WTC11 (cell line): ENCODE results near the gene LMOD3.

ENCODE experiments used
- ATF1 ChIP-seq: sonication (generic); formaldehyde crosslinking; IDR thresholded peaks from 2 replicates; pipeline ENCODE4 v1.8.1; 2023; ENCODE audit warnings: mild to moderate bottlenecking, moderate library complexity, missing genetic modification reagents
- CTCF ChIP-seq: fragments of 200-600 bp; IDR thresholded peaks from 2 replicates; pipeline ENCODE4 v1.8.0; 2022; ENCODE audit warnings: antibody characterized with exemption
- NFYB ChIP-seq: sonication (generic); formaldehyde crosslinking; conservative IDR thresholded peaks from 2 replicates; pipeline ENCODE4 v1.8.0; 2022; ENCODE audit warnings: low read depth, missing genetic modification reagents
- SP1 ChIP-seq: sonication (generic); formaldehyde crosslinking; conservative IDR thresholded peaks from 2 replicates; pipeline ENCODE4 v1.8.1; 2022; ENCODE audit warnings: missing genetic modification reagents
- TCF7 ChIP-seq: sonication (generic); formaldehyde crosslinking; IDR thresholded peaks from 2 replicates; pipeline ENCODE4 v1.8.0; 2022; ENCODE audit warnings: mild to moderate bottlenecking, low read depth, missing genetic modification reagents, moderate library complexity

- TF ChIP-seq TCF7 (CRISPR knock-in tag) (no peak), CTCF (no peak), SP1 (CRISPR knock-in tag) (no peak), ATF1 (no peak), NFYB (CRISPR knock-in tag) (no peak)
Observed at GRCh38 chr3:69129531-69129930, 7.1 kb upstream of the LMOD3 start.
